Natural killer cell (primary cell): ENCODE results near the gene RHEX. TPM values are rescaled to one million over a fixed set of nuclear protein-coding genes. Genes with fewer than 3 reads are reported as not detected.

Experiments used
- ATAC-seq, 3 donors: fragments of 150-1000 bp in 2 of 3; fragments of 200-7000 bp in 1 of 3; cut with Tn5 transposase; 1 replicate in 1 of 3; 2 replicates in 2 of 3; pipeline ENCODE4 v1.10.0; 2021; ENCODE audit warnings: mild to moderate bottlenecking in 2 of 3, moderate library complexity in 2 of 3
- DNase-seq, 2 donors: peaks; one replicate each; pipeline versions ENCODE4 v3.0.0 to v3.0.0-alpha.2; 2013 to 2021; ENCODE audit warnings: mixed read lengths in 1 of 2
- H3K27ac ChIP-seq: one replicate; pipeline ENCODE4 v1.5.1; 2013; ENCODE audit warnings: mild to moderate bottlenecking, low read length
- H3K27me3 ChIP-seq: one replicate; pipeline ENCODE4 v1.6.1; 2013; ENCODE audit warnings: low read length; ENCODE audit not compliant: control insufficient read depth, insufficient read depth
- H3K36me3 ChIP-seq: one replicate; pipeline ENCODE4 v1.6.1; 2013; ENCODE audit warnings: low read length; ENCODE audit not compliant: control insufficient read depth, insufficient read depth
- H3K4me1 ChIP-seq: one replicate; pipeline ENCODE4 v1.6.1; 2013; ENCODE audit warnings: low read length; ENCODE audit not compliant: control insufficient read depth, insufficient read depth
- H3K4me3 ChIP-seq: one replicate; pipeline ENCODE4 v1.5.1; 2013; ENCODE audit warnings: low read length
- H3K9me3 ChIP-seq: one replicate; pipeline ENCODE4 v1.6.1; 2013; ENCODE audit warnings: low read length; ENCODE audit not compliant: control insufficient read depth, insufficient read depth
- H3K27ac Mint-ChIP-seq, 2 donors: one replicate each; pipeline ENCODE4 v1.8.0; 2022; ENCODE audit warnings: mild to moderate bottlenecking in 2 of 2, mixed read lengths in 2 of 2, moderate library complexity in 1 of 2
- H3K27me3 Mint-ChIP-seq, 2 donors: one replicate each; pipeline ENCODE4 v1.8.0; 2022; ENCODE audit warnings: low read depth in 2 of 2, mixed read lengths in 2 of 2
- H3K36me3 Mint-ChIP-seq: one replicate; pipeline ENCODE4 v1.8.0; 2022; ENCODE audit warnings: mixed read lengths
- H3K4me1 Mint-ChIP-seq, 2 donors: one replicate each; pipeline ENCODE4 v1.8.0; 2022; ENCODE audit warnings: mixed read lengths in 2 of 2
- H3K4me3 Mint-ChIP-seq: one replicate; pipeline ENCODE4 v1.8.0; 2022; ENCODE audit warnings: mild to moderate bottlenecking, moderate library complexity, mixed read lengths
- H3K9me3 Mint-ChIP-seq, 2 donors: one replicate each; pipeline ENCODE4 v1.8.0; 2022; ENCODE audit warnings: mixed read lengths in 2 of 2
- CTCF ChIP-seq: fragments of 200-600 bp; IDR thresholded peaks from one replicate; pipeline ENCODE4 v1.8.0; 2022; ENCODE audit warnings: antibody characterized with exemption
- WGBS: methylation state at CpG from one replicate; pipeline ENCODE4 v1.1.7; 2013; ENCODE audit warnings: missing lambda C conversion rate; ENCODE audit not compliant: insufficient coverage; 5-methylcytosine and 5-hydroxymethylcytosine counted together
- intact Hi-C: fragments of 100-400 bp; cut with micrococcal nuclease; formaldehyde crosslinking; loops from one replicate; pipeline ENCODE4 v1.14.2; 2022
- total RNA-seq, 4 donors: library from RNA; stranded (reverse); fragments of 120-200 nt in 1 of 4; gene quantifications; one replicate each; pipeline versions ENCODE4 v1.2.3 to v1.2.4, GENCODE V29; 2013 to 2022

The RHEX gene
- total RNA-seq, 3 donors from 2014 or later (not counting 1 experiment from before 2014, with no cell fraction given), result 0.24 to 21.3 TPM; not detected in 1

GRCh38 chr1:206144605-206145004 lies 91.6 kb downstream of the RHEX start:
- Histone ChIP-seq H3K4me3 (no peak overlapping the region), H3K27me3 (no peaks in the 10 kb centered on the region), H3K27ac (no peak overlapping the region), H3K4me1 (no peaks in the 10 kb centered on the region), H3K36me3 (no peaks in the 10 kb centered on the region), H3K9me3 (no peaks in the 10 kb centered on the region)
- Mint-ChIP-seq H3K27me3 (peaks cover 12 to 18% of the 10 kb centered on the region in 2 donors), H3K4me3 (no peak overlapping the region), H3K9me3 (no peaks in the 10 kb centered on the region), H3K36me3 (no peaks in the 10 kb centered on the region), H3K4me1 (no peaks in the 10 kb centered on the region), H3K27ac (no peak overlapping the region)
- intact Hi-C loops, result no loop called here
- DNase-seq (no peak), ATAC-seq (no peak)
- no peak for TF ChIP-seq CTCF
- 91% methylated on average over 2 of the region's 2 CpGs for WGBS

GRCh38 chr1:206145771-206146290 lies 92.9 kb downstream of the RHEX start:
- Histone ChIP-seq H3K9me3 (no peaks in the 10 kb centered on the region), H3K27ac (no peak overlapping the region), H3K4me3 (no peak overlapping the region), H3K27me3 (no peaks in the 10 kb centered on the region), H3K4me1 (no peaks in the 10 kb centered on the region), H3K36me3 (no peaks in the 10 kb centered on the region)
- Mint-ChIP-seq H3K9me3 (no peaks in the 10 kb centered on the region), H3K27me3 (peaks cover 12 to 14% of the 10 kb centered on the region in 2 donors), H3K36me3 (no peaks in the 10 kb centered on the region), H3K4me3 (no peak overlapping the region), H3K27ac (no peak overlapping the region), H3K4me1 (no peaks in the 10 kb centered on the region)
- intact Hi-C loops, result no loop called here
- WGBS, result 95% methylated on average over 3 of the region's 3 CpGs
- ATAC-seq, result no peak
- TF ChIP-seq CTCF, result no peak
- DNase-seq, result no peak

Other genes with a start within 250 kb of the RHEX start
- 10 to 100 TPM; 35.3 to 47.1 (median 39.5) TPM for gene SLC41A1, start 240.0 kb upstream of the RHEX start, total RNA-seq
- 1 to 10 TPM in 2 of 3 donors, not detected in 1; 1.1 to 1.6 TPM for gene PM20D1, start 203.0 kb upstream of the RHEX start, total RNA-seq
- gene SLC26A9, start 109.7 kb upstream of the RHEX start, total RNA-seq, result not detected
- gene RAB7B, start 49.8 kb upstream of the RHEX start, total RNA-seq, result under 1 TPM in 1 of 3 donors, not detected in 2; 0.19 TPM
- not detected for gene CTSE, start 29.3 kb upstream of the RHEX start, total RNA-seq
- gene AVPR1B, start 64.2 kb downstream of the RHEX start, total RNA-seq, result not detected
- 1 to 10 TPM in 2 of 3 donors, under 1 TPM in 1; 0.60 to 2.4 (median 1.8) TPM for gene FAM72A, start 149.7 kb downstream of the RHEX start, total RNA-seq
- 10 to 100 TPM; 40.6 to 62.8 (median 56.0) TPM for gene SRGAP2, start 150.4 kb downstream of the RHEX start, total RNA-seq